DND-41 (cell line): Measurements from ENCODE around the gene MRE11.

Source experiments
- ATAC-seq: fragments of 200-7000 bp; cut with Tn5 transposase; 3 replicates; pipeline ENCODE4 v1.9.1; 2021; ENCODE audit warnings: low read depth; ENCODE audit not compliant: insufficient read depth
- DNase-seq: peaks from one replicate; pipeline ENCODE4 v3.0.0-alpha.2; 2020
- H2AFZ ChIP-seq: 2 replicates; pipeline ENCODE4 v1.6.0; 2012; ENCODE audit warnings: low read depth, low read length
- H3K27ac ChIP-seq: 2 replicates; pipeline ENCODE4 v1.5.1; 2012; ENCODE audit warnings: low read length, inconsistent platforms
- H3K27me3 ChIP-seq: fragments of 200-600 bp; sonication (generic); 2 replicates; pipeline ENCODE4 v1.6.0; 2012; ENCODE audit warnings: low read length, mild to moderate bottlenecking, inconsistent platforms; ENCODE audit not compliant: insufficient read depth, poor library complexity
- H3K36me3 ChIP-seq: 2 replicates; pipeline ENCODE4 v1.5.1; 2012; ENCODE audit warnings: low read length, inconsistent platforms; ENCODE audit not compliant: insufficient read depth
- H3K4me1 ChIP-seq: 2 replicates; pipeline ENCODE4 v1.5.1; 2012; ENCODE audit warnings: mild to moderate bottlenecking, low read length; ENCODE audit not compliant: insufficient read depth
- H3K4me2 ChIP-seq: 2 replicates; pipeline ENCODE4 v1.6.0; 2012; ENCODE audit warnings: mild to moderate bottlenecking, moderate library complexity, low read length, inconsistent platforms; ENCODE audit not compliant: insufficient read depth
- H3K4me3 ChIP-seq, 2 experiments: fragments of 200-600 bp in 1 of 2; shearing (Covaris generic) in 1 of 2; 2 replicates each; pipeline ENCODE4 v1.5.1; 2012 to 2016; ENCODE audit warnings: inconsistent platforms in 2 of 2, low read length in 2 of 2, mild to moderate bottlenecking in 2 of 2, low read depth in 1 of 2, moderate library complexity in 1 of 2
- H3K79me2 ChIP-seq: 2 replicates; pipeline ENCODE4 v1.6.0; 2012; ENCODE audit warnings: low read length, inconsistent platforms; ENCODE audit not compliant: insufficient read depth
- H3K9ac ChIP-seq: 2 replicates; pipeline ENCODE4 v1.6.0; 2012; ENCODE audit warnings: low read depth, mild to moderate bottlenecking, inconsistent platforms, low read length, moderate library complexity
- H3K9me3 ChIP-seq: 2 replicates; pipeline ENCODE4 v1.5.1; 2012; ENCODE audit warnings: low read length, moderate library complexity, mild to moderate bottlenecking, inconsistent platforms; ENCODE audit not compliant: insufficient read depth, severe bottlenecking
- H4K20me1 ChIP-seq: 2 replicates; pipeline ENCODE4 v1.6.0; 2012; ENCODE audit warnings: low read length; ENCODE audit not compliant: insufficient read depth
- CTCF ChIP-seq: IDR thresholded peaks from 2 replicates; pipeline ENCODE4 v1.5.1; 2012; ENCODE audit warnings: borderline replicate concordance, low read length, moderate library complexity, mild to moderate bottlenecking; ENCODE audit not compliant: poor library complexity, severe bottlenecking; ENCODE audit errors: extremely low read depth
- EZH2 ChIP-seq: IDR thresholded peaks from 3 replicates; pipeline ENCODE4 v1.6.1; 2012; ENCODE audit warnings: borderline replicate concordance, low read depth, mild to moderate bottlenecking, moderate library complexity, low read length, inconsistent platforms; ENCODE audit not compliant: severe bottlenecking

MRE11 gene

DNA sequence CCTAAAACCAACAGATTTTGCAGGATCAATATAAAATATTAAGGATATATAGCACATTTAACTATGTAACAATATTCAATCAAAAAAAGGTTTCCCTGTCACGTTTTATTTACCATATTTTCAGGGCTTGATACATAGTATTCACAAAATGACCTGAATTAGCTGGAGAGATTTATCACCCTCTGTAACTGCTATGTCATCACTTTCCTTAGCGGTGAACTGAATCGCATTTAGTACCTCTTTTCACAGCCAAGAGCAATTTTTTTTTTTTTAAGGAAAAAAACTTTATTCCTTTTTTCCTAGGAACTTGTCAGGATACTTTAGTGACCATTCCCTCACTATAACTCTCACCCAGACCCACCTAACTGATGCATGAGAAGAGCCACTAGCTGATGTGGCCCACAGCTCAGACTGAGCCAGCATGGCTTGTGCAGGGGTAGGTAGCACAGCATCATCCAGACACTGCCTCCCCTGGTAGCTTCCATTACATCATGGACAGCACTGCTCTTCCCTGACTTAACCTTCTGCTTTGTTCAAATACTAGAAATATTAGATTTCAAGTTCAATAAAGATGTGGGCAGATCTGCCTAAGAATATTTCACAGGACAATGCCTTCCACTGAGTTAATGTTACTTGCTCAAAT, 75.4 kb downstream of the MRE11 start:
- Histone ChIP-seq H3K9ac (no peak overlapping the region), H3K4me1 (no peaks in the 10 kb centered on the region), H2AFZ (no peak overlapping the region), H3K9me3 (no peaks in the 10 kb centered on the region), H3K27ac (no peak overlapping the region), H3K79me2 (no peaks in the 10 kb centered on the region), H3K36me3 (peaks cover 55% of the 10 kb centered on the region), H3K4me3 (no peak overlapping the region), H4K20me1 (no peaks in the 10 kb centered on the region), H3K27me3 (no peaks in the 10 kb centered on the region), H3K4me2 (no peak overlapping the region)
- TF ChIP-seq CTCF (no peak), EZH2 (no peak)
- DNase-seq (no peak), ATAC-seq (no peak)

- no peak overlapping the region for H3K4me2 ChIP-seq
- H3K36me3 ChIP-seq, result peaks cover 54% of the 10 kb centered on the region; the same call in 1 of the 2 replicates
- H3K27me3 ChIP-seq, result no peaks in the 10 kb centered on the region
- H4K20me1 ChIP-seq, result no peaks in the 10 kb centered on the region
- DNase-seq, result no peak
- TF ChIP-seq EZH2, result no peak
- peak; percentile 56 for TF ChIP-seq CTCF
- H3K9me3 ChIP-seq, result no peaks in the 10 kb centered on the region
- H2AFZ ChIP-seq, result no peak overlapping the region
- no peaks in the 10 kb centered on the region for H3K79me2 ChIP-seq
- peak; percentile 37; the same call in 1 of the 3 replicates for ATAC-seq
- H3K4me3 ChIP-seq, result no peak overlapping the region
- H3K27ac ChIP-seq, result no peak overlapping the region
- no peaks in the 10 kb centered on the region for H3K4me1 ChIP-seq
- H3K9ac ChIP-seq, result no peak overlapping the region
Measured at GRCh38 chr11:94417386-94417987, 76.2 kb downstream of the MRE11 start.

DNA sequence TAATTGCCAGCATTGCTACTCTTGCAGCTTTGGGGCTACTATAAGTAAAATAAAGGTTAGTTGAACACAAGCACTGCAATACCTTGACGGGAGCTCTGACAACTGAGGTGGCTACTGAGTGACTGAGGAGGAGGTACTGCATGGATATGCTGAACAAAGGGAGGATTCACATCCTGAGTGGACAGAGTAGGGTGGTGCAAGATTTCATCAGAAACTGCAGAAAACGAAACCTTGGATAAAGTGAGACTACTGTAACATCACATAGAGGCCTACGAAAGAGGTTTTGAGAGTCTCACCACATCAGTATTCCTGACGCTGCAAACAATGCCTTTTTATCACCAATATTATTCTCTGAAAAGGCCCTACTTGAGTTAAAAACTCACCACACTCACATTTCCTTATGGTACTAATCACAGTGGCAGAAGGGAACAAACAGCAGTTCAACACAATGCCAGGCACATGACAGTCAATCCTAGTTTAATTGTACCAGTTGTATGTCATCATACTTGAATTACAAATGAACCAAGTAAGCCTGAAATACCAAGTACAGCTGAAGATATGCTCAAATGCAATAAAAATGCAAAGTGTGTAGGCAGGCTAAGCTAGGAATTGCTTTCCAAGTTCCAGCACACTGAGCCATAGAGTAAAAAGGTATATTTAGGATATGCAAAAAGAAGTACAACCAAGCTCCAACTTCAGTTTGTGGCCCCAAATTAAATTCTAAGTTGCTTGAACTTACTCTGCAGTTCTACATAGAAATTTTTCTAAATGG, 88.4 kb downstream of the MRE11 start:
- DNase-seq, result no peak
- Histone ChIP-seq H3K4me3 (no peak overlapping the region), H3K27me3 (no peaks in the 10 kb centered on the region), H2AFZ (no peak overlapping the region), H3K9ac (no peak overlapping the region), H3K36me3 (no peaks in the 10 kb centered on the region), H3K79me2 (no peaks in the 10 kb centered on the region), H4K20me1 (no peaks in the 10 kb centered on the region), H3K4me1 (no peaks in the 10 kb centered on the region), H3K9me3 (no peaks in the 10 kb centered on the region), H3K27ac (no peak overlapping the region), H3K4me2 (no peak overlapping the region)
- peak; percentile 48; the same call in 2 of the 3 replicates for ATAC-seq
- TF ChIP-seq CTCF, result no peak
- no peak for TF ChIP-seq EZH2
